ENCODE measurements around the gene WNT5A.

The WNT5A gene

GRCh38 chr3:55442861-55443260 lies 44.2 kb downstream of the WNT5A start:
- DNase-seq, result no peak

GRCh38 chr3:55441499-55441898 lies 45.6 kb downstream of the WNT5A start:
- no peak for DNase-seq

- no peak for DNase-seq
Measured at GRCh38 chr3:55440104-55440708, 46.9 kb downstream of the WNT5A start.

- DNase-seq, result no peak
Measured at GRCh38 chr3:55439657-55440056, 47.4 kb downstream of the WNT5A start.

- no peak for DNase-seq
Measured at GRCh38 chr3:55436644-55437043, 50.5 kb downstream of the WNT5A start.

GRCh38 chr3:55435491-55435890 lies 51.6 kb downstream of the WNT5A start:
- DNase-seq, result no peak

GRCh38 chr3:55434789-55435188 lies 52.3 kb downstream of the WNT5A start:
- DNase-seq, result peak; percentile 49

- no peak for DNase-seq
Measured at GRCh38 chr3:55431041-55431440, 56.1 kb downstream of the WNT5A start.

- no peak for DNase-seq
Measured at GRCh38 chr3:55427739-55428138, 59.4 kb downstream of the WNT5A start.

- no peak for DNase-seq
Measured at GRCh38 chr3:55426486-55426885, 60.6 kb downstream of the WNT5A start.

- DNase-seq, result no peak
Measured at GRCh38 chr3:55423782-55424181, 63.3 kb downstream of the WNT5A start.

- no peak for DNase-seq
Measured at GRCh38 chr3:55417211-55417610, 69.9 kb downstream of the WNT5A start.

GRCh38 chr3:55416331-55416821 lies 70.7 kb downstream of the WNT5A start:
- peak; percentile 5 for DNase-seq
